GM12865 (cell line): ENCODE measurements around the gene SAMD1.
A peak's percentile ranks its signal among the peaks of the same experiment; 100 is the strongest.

Experiments
- DNase-seq: peaks from one replicate; pipeline ENCODE4 v3.0.0; 2010; ENCODE audit warnings: low read depth
- H3K4me3 ChIP-seq: 2 replicates; pipeline ENCODE4 v1.5.1; 2011; ENCODE audit warnings: mild to moderate bottlenecking, low read depth, low read length, control low read depth
- CTCF ChIP-seq: IDR thresholded peaks from 2 replicates; pipeline ENCODE4 v1.5.1; 2011; ENCODE audit warnings: low read length, control low read depth, low read depth, inconsistent platforms; ENCODE audit not compliant: insufficient read depth; ENCODE audit errors: missing control alignments

The SAMD1 gene

GRCh38 chr19:14127929-14128509 lies 37.5 kb upstream of the SAMD1 start:
- peak; percentile 87 for DNase-seq

GRCh38 chr19:14127176-14127575 lies 36.6 kb upstream of the SAMD1 start:
- DNase-seq: no peak
- no peak for TF ChIP-seq CTCF
- H3K4me3 ChIP-seq: no peak overlapping the region

More at GRCh38 chr19:14127929-14128509, 37.5 kb upstream of the SAMD1 start:
- peak overlapping the region; percentile 18; the same call in 1 of the 2 replicates for H3K4me3 ChIP-seq
- no peak for TF ChIP-seq CTCF

GRCh38 chr19:14122924-14123323 lies 32.4 kb upstream of the SAMD1 start:
- no peak for DNase-seq
- TF ChIP-seq CTCF: no peak
- no peak overlapping the region for H3K4me3 ChIP-seq

- H3K4me3 ChIP-seq: no peak overlapping the region
- no peak for TF ChIP-seq CTCF
- DNase-seq: no peak
Observed at GRCh38 chr19:14120497-14120780, 29.9 kb upstream of the SAMD1 start.

GRCh38 chr19:14119644-14120496 lies 29.3 kb upstream of the SAMD1 start:
- no peak for DNase-seq
- TF ChIP-seq CTCF: no peak
- no peak overlapping the region for H3K4me3 ChIP-seq

- no peak for DNase-seq
- H3K4me3 ChIP-seq: no peak overlapping the region
- TF ChIP-seq CTCF: no peak
Observed at GRCh38 chr19:14119146-14119545, 28.6 kb upstream of the SAMD1 start.
